ENCODE measurements around the gene EPB41L4B.

Gene EPB41L4B

GRCh38 chr9:109122726-109123621, 197.9 kb downstream of the EPB41L4B start:
- peaks cover 12% of the 10 kb centered on the region for H3K4me1 Mint-ChIP-seq (ENCODE audit: low read depth)
- H3K27me3 Mint-ChIP-seq: peaks cover 1% of the 10 kb centered on the region
- no peak overlapping the region for H3K4me3 Mint-ChIP-seq
- H3K27ac Mint-ChIP-seq: no peak overlapping the region
- H3K9me3 Mint-ChIP-seq (ENCODE audit: low read depth): no peaks in the 10 kb centered on the region
- peaks cover 1% of the 10 kb centered on the region for H3K36me3 Mint-ChIP-seq
